GM18520 (cell line): ENCODE measurements around the gene MPZ.
"Not testable (repeated sequence)": the region's sequence is repeated elsewhere in the genome, so short reads cannot be mapped to it uniquely, and the experiment has no call there.

Experiments
- ATAC-seq: cut with Tn5 transposase; IDR thresholded peaks from one replicate; pipeline ENCODE4 v1.9.1; 2021; ENCODE audit not compliant: unreplicated experiment

MPZ gene

DNA sequence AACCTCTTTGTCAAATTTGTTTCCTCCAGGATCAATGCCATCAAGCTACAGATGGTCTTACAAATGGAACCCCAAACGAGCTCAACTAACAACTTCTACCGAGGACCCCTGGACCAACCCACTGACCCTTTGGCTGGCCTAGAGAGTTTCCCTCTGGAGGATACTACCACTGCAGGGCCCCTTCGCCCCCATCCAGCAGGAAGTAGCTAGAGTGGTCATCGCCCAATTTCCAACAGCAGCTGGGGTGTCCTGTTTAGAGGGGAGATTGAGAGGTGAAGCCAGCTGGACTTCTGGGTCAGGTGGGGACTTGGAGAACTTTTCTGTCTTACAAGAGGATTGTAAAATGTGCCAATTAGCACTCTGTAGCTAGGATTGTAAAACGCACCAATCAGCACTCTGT lies 52.7 kb downstream of the MPZ start:
- ATAC-seq: not testable (repeated sequence)

DNA sequence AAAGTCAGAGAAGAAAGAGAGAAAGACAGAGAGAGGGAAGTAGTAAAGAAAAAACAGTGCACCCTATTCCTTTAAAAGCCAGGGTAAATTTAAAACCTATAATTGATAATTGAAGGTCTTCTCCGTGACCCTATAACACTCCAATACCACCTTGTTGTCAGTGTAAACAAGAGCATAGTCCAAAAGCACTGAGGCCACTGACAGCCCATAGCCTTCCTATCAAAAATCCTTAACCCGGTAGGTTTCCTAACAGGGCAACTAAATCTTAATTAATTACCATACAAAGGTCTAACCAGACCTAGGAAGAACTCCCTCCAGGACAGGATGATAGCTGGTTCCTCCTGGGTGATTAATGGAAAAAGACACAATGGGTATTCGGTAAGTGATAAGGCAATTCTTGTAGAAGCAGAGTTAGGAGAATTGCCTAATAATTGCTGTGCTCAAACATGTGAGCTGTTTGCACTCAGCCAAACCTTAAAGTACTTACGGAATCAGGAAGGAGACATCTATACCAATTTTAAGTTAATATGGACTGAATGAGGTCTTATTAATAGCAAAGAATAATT lies 53.7 kb downstream of the MPZ start:
- not testable (repeated sequence) for ATAC-seq

- not testable (repeated sequence) for ATAC-seq
These were observed 54.5 kb downstream of the MPZ start for GRCh38 chr1:161255302-161255701.
